IMR-90 (cell line): ENCODE results near the gene RB1. TPM values are rescaled to one million over a fixed set of nuclear protein-coding genes. Genes with fewer than 3 reads are reported as not detected.
A peak's percentile ranks its signal among the peaks of the same experiment; 100 is the strongest.

ENCODE experiments used
- ATAC-seq: fragments of 200-7000 bp; cut with Tn5 transposase; 2 replicates; pipeline ENCODE4 v1.9.1; 2020; ENCODE audit warnings: low read depth, mild to moderate bottlenecking, moderate library complexity
- BruUV-seq: library from RNA; stranded (reverse); fragments of 400-500 nt; replicated peaks from 2 replicates; lab custom pipeline; 2021; lab: Mats Ljungman, UMichigan
- CTCF ChIA-PET: fragments of 300-600 bp; formaldehyde crosslinking; extraction: SDS; loops from one replicate; lab custom pipeline; 2021; ENCODE audit warnings: antibody characterized with exemption; lab: Yijun Ruan, JAX
- POLR2A ChIA-PET: fragments of 300-600 bp; sonication (Branson Sonifier 250); formaldehyde crosslinking; loops from one replicate; lab custom pipeline; 2022; ENCODE audit warnings: antibody characterized with exemption; ENCODE audit not compliant: unreplicated experiment; lab: Charles Lee
- DNase-seq: peaks from one replicate; pipeline ENCODE4 v3.0.0; 2013
- H2AFZ ChIP-seq: replicated peaks from 2 replicates; pipeline ENCODE3; 2013; ENCODE audit warnings: low read length, mild to moderate bottlenecking; ENCODE audit not compliant: poor library complexity
- H2AK5ac ChIP-seq: 2 replicates; pipeline ENCODE4 v1.6.1; 2013; ENCODE audit warnings: low read depth, low read length, inconsistent platforms
- H2AK9ac ChIP-seq: replicated peaks from 2 replicates; pipeline ENCODE3; 2013; ENCODE audit warnings: mild to moderate bottlenecking, low read depth, low read length, moderate library complexity; ENCODE audit not compliant: poor library complexity
- H2BK120ac ChIP-seq: 2 replicates; pipeline ENCODE4 v1.6.1; 2013; ENCODE audit warnings: low read depth, low read length, inconsistent platforms
- H2BK15ac ChIP-seq: 3 replicates; pipeline ENCODE4 v1.6.1; 2013; ENCODE audit warnings: low read depth, low read length, inconsistent platforms
- H2BK20ac ChIP-seq: 2 replicates; pipeline ENCODE4 v1.6.1; 2013; ENCODE audit warnings: low read depth, mild to moderate bottlenecking, inconsistent platforms, low read length, moderate library complexity
- H2BK5ac ChIP-seq: 2 replicates; pipeline ENCODE4 v1.6.1; 2013; ENCODE audit warnings: mild to moderate bottlenecking, low read depth, low read length, inconsistent platforms; ENCODE audit not compliant: poor library complexity, severe bottlenecking
- H3K14ac ChIP-seq: replicated peaks from 2 replicates; pipeline ENCODE4 v1.6.1; 2013; ENCODE audit warnings: low read depth, low read length, inconsistent platforms
- H3K18ac ChIP-seq: 2 replicates; pipeline ENCODE4 v1.6.1; 2013; ENCODE audit warnings: low read depth, low read length, control low read depth
- H3K23ac ChIP-seq: 2 replicates; pipeline ENCODE4 v1.6.1; 2013; ENCODE audit warnings: low read depth, low read length, inconsistent platforms
- H3K27ac ChIP-seq: 2 replicates; pipeline ENCODE4 v1.5.1; 2013; ENCODE audit warnings: mild to moderate bottlenecking, control low read depth, low read length; ENCODE audit not compliant: insufficient read depth
- H3K27me3 ChIP-seq: 2 replicates; pipeline ENCODE4 v1.6.1; 2013; ENCODE audit warnings: low read length; ENCODE audit not compliant: control insufficient read depth, insufficient read depth
- H3K36me3 ChIP-seq: 2 replicates; pipeline ENCODE4 v1.6.1; 2013; ENCODE audit warnings: low read length, mixed read lengths; ENCODE audit not compliant: control insufficient read depth, insufficient read depth
- H3K4ac ChIP-seq: 2 replicates; pipeline ENCODE4 v1.6.1; 2013; ENCODE audit warnings: low read depth, low read length, inconsistent platforms
- H3K4me1 ChIP-seq: 2 replicates; pipeline ENCODE4 v1.6.1; 2013; ENCODE audit warnings: low read length, mixed read lengths; ENCODE audit not compliant: control insufficient read depth, insufficient read depth
- H3K4me2 ChIP-seq: 2 replicates; pipeline ENCODE4 v1.6.1; 2013; ENCODE audit warnings: low read depth, mild to moderate bottlenecking, control low read depth, low read length, moderate library complexity
- H3K4me3 ChIP-seq: 2 replicates; pipeline ENCODE4 v1.5.1; 2013; ENCODE audit warnings: low read depth, mild to moderate bottlenecking, control low read depth, low read length, moderate library complexity; ENCODE audit not compliant: insufficient read depth
- H3K56ac ChIP-seq: 2 replicates; pipeline ENCODE4 v1.6.1; 2013; ENCODE audit warnings: low read length, inconsistent platforms; ENCODE audit not compliant: insufficient read depth; ENCODE audit errors: extremely low read depth
- H3K79me1 ChIP-seq, 2 experiments: 2 replicates each; pipeline ENCODE4 v1.6.1; 2013; ENCODE audit warnings: low read length in 2 of 2, inconsistent platforms in 1 of 2, low read depth in 1 of 2
- H3K9ac ChIP-seq: 2 replicates; pipeline ENCODE4 v1.6.1; 2013; ENCODE audit warnings: low read depth, low read length, control low read depth
- H3K9me1 ChIP-seq: 2 replicates; pipeline ENCODE4 v1.6.1; 2013; ENCODE audit warnings: low read length, inconsistent platforms; ENCODE audit not compliant: insufficient read depth
- H3K9me3 ChIP-seq: 2 replicates; pipeline ENCODE4 v1.6.1; 2013; ENCODE audit warnings: low read length; ENCODE audit not compliant: control insufficient read depth, insufficient read depth
- H4K20me1 ChIP-seq: 2 replicates; pipeline ENCODE4 v1.6.1; 2013; ENCODE audit warnings: low read length, inconsistent platforms; ENCODE audit not compliant: insufficient read depth
- H4K5ac ChIP-seq: 2 replicates; pipeline ENCODE4 v1.6.1; 2013; ENCODE audit warnings: mild to moderate bottlenecking, low read depth, low read length, control low read depth
- H4K8ac ChIP-seq, 2 experiments: 2 replicates each; pipeline ENCODE4 v1.6.1; 2013; ENCODE audit warnings: low read depth in 2 of 2, low read length in 2 of 2, control low read depth in 1 of 2, inconsistent platforms in 1 of 2
- H4K91ac ChIP-seq: 2 replicates; pipeline ENCODE4 v1.6.1; 2013; ENCODE audit warnings: low read depth, low read length, inconsistent platforms; ENCODE audit not compliant: insufficient read depth
- CEBPB ChIP-seq: IDR thresholded peaks from 2 replicates; pipeline ENCODE4 v1.6.1; 2012; ENCODE audit warnings: low read depth, low read length, improper control_type of control experiment
- WGBS, 2 experiments: methylation state at CpG; one replicate each; pipeline versions ENCODE4 v1.1.5 to v1.1.7; 2013; ENCODE audit warnings: missing lambda C conversion rate in 2 of 2; ENCODE audit not compliant: insufficient read length in 1 of 2; ENCODE audit errors: extremely low coverage in 2 of 2; 5-methylcytosine and 5-hydroxymethylcytosine counted together
- dilution Hi-C: fragments of 300-500 bp; cut with HindIII; formaldehyde crosslinking; loops from one replicate; pipeline ENCODE4 v1.14.3; 2018; ENCODE audit warnings: low sequenced_read_pairs; ENCODE audit not compliant: unreplicated experiment
- in situ Hi-C: fragments of 300-500 bp; cut with MboI; formaldehyde crosslinking; loops from 3 replicates; pipeline ENCODE4 v1.14.3; 2019; ENCODE audit warnings: low sequenced_read_pairs, inconsistent platforms, mixed read lengths
- intact Hi-C: fragments of 100-400 bp; cut with micrococcal nuclease; formaldehyde crosslinking; loops from 2 replicates; pipeline ENCODE4 v1.10.0; 2022
- polyA plus RNA-seq, 3 experiments: library from polyadenylated mRNA; depleted of rRNA; stranded (reverse); fragments of >200 nt; gene quantifications; 2 replicates each; pipeline ENCODE4 v1.2.3, GENCODE V29; 2012; ENCODE audit warnings: low replicate concordance in 1 of 3
- total RNA-seq: library from RNA; depleted of rRNA; stranded (reverse); fragments of >200 nt; gene quantifications from 2 replicates; pipeline ENCODE4 v1.2.3, GENCODE V29; 2012
- TF ChIP-seq, protein P1 (sequence below): conservative IDR thresholded peaks from 2 replicates; pipeline ENCODE4 v1.5.1; 2012; ENCODE audit warnings: mild to moderate bottlenecking, low read depth, low read length, improper control_type of control experiment

The RB1 gene
- total and polyA plus RNA-seq, 2 of the 4 experiments (the other 2 are of a cell fraction), result 11.4 to 15.4 TPM

DNA sequence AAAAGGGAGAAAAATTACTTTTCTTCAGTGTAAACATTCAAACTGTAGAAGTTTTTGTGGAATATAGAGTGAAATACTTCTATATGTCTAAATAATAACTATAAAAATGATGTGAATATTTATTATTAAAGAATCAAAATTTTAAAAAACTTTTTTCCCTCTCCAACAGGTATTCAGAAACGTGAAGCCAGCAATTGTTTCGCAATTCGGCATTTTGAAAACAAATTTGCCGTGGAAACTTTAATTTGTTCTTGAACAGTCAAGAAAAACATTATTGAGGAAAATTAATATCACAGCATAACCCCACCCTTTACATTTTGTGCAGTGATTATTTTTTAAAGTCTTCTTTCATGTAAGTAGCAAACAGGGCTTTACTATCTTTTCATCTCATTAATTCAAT lies 42.6 kb upstream of the RB1 start:
- intact Hi-C loops, result no loop called here
- Histone ChIP-seq H3K4me1 (no peaks in the 10 kb centered on the region), H3K18ac (no peak overlapping the region), H3K23ac (no peak overlapping the region), H3K56ac (no peak overlapping the region), H3K4me3 (no peak overlapping the region), H2AFZ (no peak overlapping the region), H3K27me3 (no peaks in the 10 kb centered on the region), H3K4ac (no peak overlapping the region), H4K91ac (no peak overlapping the region), H2BK5ac (no peak overlapping the region), H3K27ac (no peak overlapping the region), H3K9me3 (no peaks in the 10 kb centered on the region), H3K9me1 (0 out of 2 replicates have a peak, but pooled peaks cover 3% of the 10 kb centered on the region), H3K14ac (no peak overlapping the region), H2BK120ac (no peak overlapping the region), H4K8ac (no peak overlapping the region), H3K79me1 (peaks cover 0 to 3% of the 10 kb centered on the region in 2 experiments; a peak in 1 of 4 replicates), H3K9ac (no peak overlapping the region), H3K4me2 (no peak overlapping the region), H3K36me3 (peaks cover 19% of the 10 kb centered on the region), H2BK20ac (no peak overlapping the region), H2BK15ac (no peak overlapping the region), H4K20me1 (no peaks in the 10 kb centered on the region), H2AK9ac (no peak overlapping the region), H2AK5ac (no peak overlapping the region), H4K5ac (no peak overlapping the region)
- DNase-seq, result no peak
- no peak for ATAC-seq
- peak; percentile 73 for TF ChIP-seq CEBPB
- TF ChIP-seq, protein P1, sequence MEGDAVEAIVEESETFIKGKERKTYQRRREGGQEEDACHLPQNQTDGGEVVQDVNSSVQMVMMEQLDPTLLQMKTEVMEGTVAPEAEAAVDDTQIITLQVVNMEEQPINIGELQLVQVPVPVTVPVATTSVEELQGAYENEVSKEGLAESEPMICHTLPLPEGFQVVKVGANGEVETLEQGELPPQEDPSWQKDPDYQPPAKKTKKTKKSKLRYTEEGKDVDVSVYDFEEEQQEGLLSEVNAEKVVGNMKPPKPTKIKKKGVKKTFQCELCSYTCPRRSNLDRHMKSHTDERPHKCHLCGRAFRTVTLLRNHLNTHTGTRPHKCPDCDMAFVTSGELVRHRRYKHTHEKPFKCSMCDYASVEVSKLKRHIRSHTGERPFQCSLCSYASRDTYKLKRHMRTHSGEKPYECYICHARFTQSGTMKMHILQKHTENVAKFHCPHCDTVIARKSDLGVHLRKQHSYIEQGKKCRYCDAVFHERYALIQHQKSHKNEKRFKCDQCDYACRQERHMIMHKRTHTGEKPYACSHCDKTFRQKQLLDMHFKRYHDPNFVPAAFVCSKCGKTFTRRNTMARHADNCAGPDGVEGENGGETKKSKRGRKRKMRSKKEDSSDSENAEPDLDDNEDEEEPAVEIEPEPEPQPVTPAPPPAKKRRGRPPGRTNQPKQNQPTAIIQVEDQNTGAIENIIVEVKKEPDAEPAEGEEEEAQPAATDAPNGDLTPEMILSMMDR, result no peak
- POLR2A ChIA-PET, result no interaction called here
- CTCF ChIA-PET, result no interaction called here
- no TSS peak for BruUV-seq
- dilution Hi-C loops, result no loop called here
- in situ Hi-C loops, result no loop called here
- WGBS, 2 experiments, result no CpG with 5 or more reads among the region's 4 CpGs
